Dedifferentiated amniotic fluid mesenchymal stem cell (primary cell): ENCODE data around the gene PCBP4.

Experiments
- DNase-seq: peaks from one replicate; pipeline ENCODE4 v3.0.0-alpha.2; 2016; ENCODE audit errors: extremely low spot score

Gene PCBP4

DNA sequence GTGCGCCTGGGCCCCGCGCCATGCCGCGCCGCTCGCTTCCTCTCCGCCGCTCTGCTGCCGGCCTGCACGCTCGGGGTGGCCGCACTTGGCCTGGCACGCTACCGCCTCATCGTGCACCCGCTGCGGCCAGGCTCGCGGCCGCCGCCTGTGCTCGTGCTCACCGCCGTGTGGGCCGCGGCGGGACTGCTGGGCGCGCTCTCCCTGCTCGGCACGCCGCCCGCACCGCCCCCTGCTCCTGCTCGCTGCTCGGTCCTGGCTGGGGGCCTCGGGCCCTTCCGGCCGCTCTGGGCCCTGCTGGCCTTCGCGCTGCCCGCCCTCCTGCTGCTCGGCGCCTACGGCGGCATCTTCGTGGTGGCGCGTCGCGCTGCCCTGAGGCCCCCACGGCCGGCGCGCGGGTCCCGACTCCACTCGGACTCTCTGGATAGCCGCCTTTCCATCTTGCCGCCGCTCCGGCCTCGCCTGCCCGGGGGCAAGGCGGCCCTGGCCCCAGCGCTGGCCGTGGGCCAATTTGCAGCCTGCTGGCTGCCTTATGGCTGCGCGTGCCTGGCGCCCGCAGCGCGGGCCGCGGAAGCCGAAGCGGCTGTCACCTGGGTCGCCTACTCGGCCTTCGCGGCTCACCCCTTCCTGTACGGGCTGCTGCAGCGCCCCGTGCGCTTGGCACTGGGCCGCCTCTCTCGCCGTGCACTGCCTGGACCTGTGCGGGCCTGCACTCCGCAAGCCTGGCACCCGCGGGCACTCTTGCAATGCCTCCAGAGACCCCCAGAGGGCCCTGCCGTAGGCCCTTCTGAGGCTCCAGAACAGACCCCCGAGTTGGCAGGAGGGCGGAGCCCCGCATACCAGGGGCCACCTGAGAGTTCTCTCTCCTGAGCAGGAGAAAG is 11.1 kb downstream of the PCBP4 start:
- DNase-seq = no peak

DNA sequence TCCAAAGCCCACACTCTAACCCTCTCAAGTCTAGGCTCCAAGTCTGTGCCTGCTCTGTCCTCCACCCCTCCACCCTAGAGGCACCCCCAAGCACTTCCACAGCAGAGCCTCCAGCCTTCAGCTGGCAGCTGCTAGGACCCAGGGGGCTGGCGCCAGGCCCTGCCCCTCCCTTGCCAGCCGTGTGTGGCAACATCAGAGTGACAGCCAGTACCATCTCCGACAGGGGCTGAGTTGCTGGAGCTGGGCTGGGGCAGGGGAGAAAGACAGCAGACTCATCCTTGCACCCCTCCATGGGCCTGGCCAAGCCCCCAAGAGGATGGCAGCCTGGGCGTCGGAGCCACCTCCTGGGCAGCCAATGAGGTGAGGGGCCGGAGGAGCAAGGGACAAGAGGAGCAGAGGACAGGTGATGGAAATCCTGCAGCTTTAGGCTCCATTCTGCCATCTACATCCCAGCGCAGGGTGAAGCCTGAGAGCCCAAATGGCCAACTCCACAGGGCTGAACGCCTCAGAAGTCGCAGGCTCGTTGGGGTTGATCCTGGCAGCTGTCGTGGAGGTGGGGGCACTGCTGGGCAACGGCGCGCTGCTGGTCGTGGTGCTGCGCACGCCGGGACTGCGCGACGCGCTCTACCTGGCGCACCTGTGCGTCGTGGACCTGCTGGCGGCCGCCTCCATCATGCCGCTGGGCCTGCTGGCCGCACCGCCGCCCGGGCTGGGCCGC is 11.9 kb downstream of the PCBP4 start, which contains the start of gene GPR62:
GPR62 (plus strand) TSS at position 207 of the 718 bp plus-strand sequence; CDS start at position 479, 272 bp downstream.
- DNase-seq = no peak

DNA sequence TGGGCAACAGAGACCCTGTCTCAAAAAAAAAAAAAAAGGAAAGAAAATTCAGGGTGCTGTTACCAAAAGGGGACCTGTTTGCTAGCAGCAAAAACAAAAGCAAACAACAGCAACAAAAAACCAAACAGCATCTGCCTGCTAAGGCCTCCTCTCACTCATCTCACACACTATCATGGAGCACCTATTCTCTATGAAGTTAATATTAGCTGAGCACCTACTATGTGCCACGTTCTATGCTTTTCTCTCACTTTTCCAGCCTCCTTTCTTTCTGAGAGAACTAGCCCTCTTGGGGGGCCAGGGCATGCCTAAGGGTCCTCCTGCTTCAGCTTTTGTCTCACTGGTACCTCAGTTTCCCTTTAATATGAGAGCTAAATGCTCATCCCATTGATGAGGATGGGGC is 12.5 kb downstream of the PCBP4 start:
- no peak for DNase-seq

DNA sequence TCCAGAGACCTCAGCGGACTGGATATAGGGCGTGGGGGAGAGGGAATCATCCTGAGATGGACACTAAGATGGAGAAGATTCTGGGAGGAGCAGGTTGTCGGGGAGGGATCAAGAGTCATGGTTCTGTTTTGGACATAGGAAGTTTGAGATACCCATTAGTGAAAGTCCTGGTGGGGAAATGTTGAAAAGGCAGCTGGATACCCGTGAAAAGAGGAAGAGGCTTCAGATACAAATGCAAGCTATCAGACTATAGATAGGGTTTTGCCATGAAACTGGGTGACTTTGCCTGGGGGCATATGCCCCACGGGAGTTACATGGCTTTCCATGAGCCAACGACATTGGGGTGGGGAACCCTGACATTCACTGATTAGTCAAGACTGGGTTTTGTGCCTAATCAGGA is 13.1 kb downstream of the PCBP4 start:
- no peak for DNase-seq

DNA sequence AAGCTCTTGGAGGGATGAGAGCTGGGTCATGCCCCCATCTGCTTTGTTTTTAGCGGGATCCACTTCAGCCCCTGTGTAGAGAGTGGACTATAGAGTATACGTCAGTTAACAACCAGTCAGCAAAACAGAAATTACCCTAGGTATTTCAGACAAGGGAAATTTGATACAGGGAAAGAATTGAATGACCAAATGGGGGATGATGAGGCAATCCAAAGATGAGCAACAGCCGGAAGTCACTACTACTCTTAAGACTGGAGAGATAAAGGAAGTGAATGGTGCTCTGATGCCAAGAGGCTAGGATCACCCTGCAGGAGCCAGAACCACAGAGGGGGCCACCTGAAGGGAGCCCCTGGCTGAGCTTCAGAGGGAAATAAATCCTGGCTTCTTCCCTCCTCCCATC is 13.8 kb downstream of the PCBP4 start:
- DNase-seq = peak; percentile 40

DNA sequence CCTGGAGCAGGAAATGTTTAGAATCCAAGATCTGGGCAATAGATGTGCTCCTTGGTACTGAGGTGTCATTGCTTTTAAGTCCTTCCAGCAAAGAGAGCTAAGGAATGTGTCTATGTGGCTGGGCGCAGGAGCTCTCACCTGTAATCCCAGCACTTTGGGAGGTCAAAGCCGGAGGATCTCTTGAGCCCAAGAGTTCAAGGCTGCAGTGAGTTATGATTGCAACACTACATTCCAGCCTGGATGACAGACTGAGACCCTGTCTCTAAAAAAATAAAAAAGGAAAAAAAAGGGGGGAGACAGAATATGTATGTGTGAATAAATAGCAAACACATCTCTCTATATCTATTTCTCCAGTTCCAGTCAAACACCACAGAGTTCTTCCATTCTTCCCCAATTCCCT is 16.4 kb downstream of the PCBP4 start:
- no peak for DNase-seq

DNA sequence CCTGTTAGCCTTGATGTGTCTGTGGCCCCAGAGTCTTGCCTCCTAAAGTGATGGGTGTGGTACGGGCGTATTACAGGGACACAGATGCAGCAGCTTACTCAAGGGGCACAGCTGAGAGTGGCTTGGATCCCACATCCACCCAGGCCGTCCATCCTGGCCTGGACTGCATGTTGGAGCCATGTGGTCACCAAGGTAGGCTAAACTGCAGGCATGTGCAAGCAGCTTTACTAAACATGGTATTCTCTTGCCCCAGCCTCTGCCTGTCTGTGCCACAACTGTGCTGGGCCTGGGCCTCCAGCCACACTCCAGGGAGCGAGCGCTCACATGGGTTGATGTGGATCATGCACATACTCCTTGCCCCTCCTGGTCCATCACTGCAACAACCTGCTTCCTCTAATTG is 18.1 kb downstream of the PCBP4 start:
- no peak for DNase-seq

DNA sequence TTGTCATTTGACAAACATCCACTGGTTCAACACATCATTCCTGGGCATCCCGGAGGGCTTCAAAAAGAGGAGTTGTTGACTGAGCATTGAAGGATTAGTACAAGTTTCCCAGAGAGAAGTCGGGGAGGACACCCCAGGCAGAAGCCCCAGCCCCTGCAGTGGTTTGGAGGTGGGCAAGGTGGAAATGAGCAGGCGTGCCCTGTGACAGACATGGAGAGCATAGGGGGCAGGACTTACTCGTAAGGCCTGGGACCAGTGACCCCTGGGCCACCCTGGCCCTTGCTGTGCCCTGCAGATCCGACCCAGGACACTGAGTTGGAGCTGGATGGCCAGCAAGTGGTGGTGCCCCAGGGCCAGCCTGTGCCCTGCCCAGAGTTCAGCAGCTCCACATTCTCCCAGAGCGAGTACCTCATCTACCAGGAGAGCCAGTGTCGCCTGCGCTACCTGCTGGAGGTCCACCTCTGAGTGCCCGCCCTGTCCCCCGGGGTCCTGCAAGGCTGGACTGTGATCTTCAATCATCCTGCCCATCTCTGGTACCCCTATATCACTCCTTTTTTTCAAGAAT is 19.2 kb downstream of the PCBP4 start:
- no peak for DNase-seq

DNA sequence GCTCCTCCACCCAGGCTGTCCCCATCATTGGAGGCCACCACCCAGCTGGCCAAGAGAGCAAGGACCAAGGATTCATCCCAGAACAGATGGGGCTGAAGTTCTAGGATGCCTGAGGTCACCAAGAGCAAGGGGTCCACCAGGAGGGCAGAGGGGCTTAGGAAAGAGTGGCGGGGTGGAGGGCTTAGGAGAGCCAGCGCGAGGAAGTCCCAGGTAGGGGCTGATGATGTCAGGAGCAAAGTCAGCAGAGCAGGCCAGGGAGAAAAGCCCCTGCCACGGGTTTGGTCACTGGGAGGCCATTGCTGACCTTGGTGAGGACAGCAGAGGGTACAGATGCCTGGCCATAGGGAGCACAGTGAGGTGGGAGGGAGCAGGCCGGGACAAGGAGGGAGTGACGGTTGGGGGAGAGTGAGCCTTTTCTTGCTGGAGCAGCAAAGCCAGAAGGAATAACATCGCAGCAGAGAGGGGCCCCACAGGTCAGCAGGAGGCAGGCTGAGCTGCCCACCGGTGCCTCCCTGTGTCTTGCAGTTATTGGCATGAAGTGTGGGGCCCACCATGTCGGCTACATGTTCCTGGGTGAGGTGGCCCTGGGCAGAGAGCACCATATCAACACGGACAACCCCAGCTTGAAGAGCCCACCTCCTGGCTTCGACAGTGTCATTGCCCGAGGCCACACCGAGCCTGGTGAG is 19.9 kb downstream of the PCBP4 start:
- no peak for DNase-seq

DNA sequence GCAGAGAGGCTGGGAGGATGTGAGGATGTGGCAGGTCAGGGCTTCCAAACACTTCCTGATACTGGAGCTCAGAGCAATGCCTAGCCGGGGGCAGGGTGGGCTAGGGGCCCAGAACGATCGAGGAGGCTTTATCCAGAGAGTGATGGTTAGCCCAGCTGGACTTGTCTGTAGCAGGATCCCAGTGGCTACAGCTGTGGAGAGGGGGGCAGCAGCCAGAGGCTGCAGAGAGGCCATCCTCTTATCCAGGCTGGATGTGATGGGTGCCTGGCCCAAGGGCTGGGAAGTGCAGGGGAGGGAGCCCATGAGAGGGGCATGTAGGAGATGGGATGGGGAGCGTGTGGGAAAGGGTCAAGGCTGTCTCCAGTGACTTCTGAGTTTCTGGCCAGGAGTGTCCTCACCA is 20.5 kb downstream of the PCBP4 start:
- DNase-seq = no peak

DNA sequence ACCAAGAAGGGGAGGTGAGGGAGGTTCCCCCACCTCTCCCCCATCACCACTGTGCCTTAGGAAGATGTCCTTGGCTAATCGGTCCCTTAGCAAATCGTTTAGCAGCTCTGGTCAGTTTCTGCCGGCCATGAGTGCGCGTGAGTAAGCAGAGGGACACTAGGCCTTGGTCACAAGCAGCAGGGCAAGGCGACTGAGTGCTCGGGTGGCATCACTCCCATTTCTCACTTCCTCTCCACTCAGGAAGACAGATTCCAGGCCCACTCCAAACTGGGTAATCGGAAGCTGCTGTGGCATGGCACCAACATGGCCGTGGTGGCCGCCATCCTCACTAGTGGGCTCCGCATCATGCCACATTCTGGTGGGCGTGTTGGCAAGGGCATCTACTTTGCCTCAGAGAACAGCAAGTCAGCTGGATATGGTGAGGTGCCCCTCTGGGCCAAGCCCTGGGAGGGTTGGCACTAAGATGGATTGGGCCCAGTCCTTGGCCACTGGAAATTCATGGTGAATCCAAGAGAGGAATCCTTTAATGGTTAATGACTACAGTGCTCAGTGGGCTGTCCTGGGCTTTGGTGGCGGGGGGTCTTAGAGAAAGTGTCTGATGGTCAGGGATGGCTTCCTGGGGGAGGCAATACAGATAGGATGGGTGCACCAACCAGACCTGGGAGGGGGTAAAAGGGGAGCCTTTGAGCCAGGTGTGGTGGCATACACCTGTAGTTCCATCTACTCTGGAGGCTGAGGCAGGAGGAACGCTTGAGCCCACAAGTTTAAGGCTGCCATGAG is 21.1 kb downstream of the PCBP4 start:
- no peak for DNase-seq

DNA sequence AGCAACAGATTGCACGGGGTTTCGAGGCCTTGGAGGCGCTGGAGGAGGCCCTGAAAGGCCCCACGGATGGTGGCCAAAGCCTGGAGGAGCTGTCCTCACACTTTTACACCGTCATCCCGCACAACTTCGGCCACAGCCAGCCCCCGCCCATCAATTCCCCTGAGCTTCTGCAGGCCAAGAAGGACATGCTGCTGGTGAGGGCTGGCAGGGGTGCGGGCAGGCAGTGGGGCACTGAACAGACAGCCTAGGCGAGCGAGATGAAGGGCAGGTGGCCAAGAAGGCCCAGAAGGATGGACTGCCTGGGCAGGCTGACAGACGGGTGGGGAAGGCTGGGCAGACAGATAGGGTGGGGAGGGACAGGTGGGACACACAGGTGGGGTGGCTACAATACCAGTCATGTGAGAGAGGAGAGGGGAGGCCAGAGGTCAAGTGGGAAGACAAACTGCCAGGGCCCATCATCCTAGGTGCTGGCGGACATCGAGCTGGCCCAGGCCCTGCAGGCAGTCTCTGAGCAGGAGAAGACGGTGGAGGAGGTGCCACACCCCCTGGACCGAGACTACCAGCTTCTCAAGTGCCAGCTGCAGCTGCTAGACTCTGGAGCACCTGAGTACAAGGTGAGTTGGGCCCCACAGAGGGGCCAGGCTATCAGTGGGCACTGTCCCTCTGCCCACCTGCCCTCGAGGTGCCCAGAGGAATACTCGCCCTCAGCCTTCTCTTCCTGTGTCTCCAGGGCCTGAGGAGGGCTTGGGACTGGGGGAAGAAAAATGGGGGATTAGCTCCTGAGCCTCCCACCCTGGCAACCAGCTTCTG is 22.0 kb downstream of the PCBP4 start:
- no peak for DNase-seq

DNA sequence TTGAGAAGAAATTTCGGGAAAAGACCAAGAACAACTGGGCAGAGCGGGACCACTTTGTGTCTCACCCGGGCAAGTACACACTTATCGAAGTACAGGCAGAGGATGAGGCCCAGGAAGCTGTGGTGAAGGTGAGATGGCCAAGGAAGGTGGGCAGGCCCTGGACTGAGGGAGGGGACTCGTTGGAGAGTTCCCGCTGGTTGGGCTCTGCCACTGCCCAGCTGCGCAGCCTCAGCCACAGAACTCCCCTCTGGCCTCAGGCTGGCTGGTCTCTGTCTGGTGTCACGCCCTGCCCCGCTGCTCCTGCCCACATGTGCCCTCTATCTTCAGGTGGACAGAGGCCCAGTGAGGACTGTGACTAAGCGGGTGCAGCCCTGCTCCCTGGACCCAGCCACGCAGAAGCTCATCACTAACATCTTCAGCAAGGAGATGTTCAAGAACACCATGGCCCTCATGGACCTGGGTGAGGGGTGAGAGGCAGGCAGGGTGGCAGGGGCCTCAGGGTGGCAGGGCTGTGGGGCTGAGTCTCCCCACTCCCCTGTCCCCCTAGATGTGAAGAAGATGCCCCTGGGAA is 22.7 kb downstream of the PCBP4 start:
- no peak for DNase-seq

DNA sequence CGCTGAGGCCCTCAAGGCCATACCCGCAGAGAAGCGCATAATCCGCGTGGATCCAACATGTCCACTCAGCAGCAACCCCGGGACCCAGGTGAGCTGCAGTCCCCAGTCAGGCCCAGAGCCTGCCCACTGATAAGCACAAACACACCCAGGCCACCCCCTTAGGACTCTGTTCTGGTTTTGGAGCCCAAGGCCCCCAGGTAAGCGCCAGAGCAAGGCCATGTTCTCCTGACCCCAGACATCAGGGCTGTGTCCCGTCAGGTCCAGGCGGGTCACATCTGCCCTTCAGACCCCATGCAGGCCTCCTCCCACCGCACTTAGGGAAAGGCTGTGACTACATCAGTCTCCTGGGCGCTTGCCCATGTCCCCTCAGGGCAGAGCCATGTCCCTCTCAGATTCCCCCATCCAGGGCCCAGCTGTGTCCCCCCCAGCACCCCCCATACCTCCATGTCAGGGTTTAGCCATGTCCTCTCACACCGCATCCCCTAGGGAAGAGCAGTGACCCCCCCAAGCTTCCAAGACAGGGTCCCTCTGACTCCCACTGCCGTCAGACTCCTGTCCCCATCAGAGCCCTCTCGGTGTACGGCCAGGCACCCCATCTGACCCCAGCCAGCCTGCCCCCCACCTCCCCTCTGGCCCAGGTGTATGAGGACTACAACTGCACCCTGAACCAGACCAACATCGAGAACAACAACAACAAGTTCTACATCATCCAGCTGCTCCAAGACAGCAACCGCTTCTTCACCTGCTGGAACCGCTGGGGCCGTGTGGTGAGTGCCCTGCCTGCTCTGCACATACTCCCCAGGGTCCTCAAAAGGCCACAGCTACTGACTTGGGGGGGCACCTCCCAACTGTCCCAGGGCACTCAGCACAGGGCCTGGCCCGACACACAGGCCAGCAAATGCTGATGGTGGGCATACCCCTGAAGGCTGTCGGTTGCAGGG is 23.5 kb downstream of the PCBP4 start:
- DNase-seq = no peak

DNA sequence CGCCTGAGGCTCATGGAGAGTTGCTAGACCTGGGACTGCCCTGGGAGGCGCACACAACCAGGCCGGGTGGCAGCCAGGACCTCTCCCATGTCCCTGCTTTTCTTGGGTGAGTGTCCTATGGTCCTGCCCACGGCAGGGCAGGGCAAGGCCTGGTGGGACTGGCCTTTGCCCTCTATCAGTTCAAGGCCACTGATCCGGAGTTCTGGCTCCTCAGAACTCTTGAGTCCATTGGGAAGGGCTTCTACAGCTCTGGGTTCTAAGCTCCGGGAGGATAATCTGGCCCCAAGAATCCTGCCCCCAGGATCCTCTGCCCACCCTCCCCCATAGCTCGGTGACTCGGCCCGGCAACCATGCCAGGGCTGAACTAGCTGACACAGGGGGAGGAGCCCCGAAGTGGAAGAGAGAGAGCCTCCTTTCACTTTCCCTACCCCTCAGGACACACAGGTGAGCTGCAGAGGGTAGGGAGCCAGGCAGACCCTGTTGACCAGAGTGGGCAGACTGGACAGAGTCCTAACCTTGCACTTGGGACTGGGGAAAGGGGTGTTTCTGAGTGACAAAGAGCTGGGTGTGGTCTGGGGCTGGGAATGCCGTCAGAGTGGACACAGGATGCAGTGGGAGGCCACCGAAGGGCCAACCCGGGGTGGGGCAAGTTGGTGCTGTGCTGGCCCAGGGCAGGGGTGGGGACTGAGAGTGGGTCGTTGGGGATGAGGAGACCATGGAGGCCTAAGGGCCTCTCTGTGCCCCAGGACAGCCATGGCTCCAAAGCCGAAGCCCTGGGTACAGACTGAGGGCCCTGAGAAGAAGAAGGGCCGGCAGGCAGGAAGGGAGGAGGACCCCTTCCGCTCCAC is 24.4 kb downstream of the PCBP4 start:
- no peak for DNase-seq

DNA sequence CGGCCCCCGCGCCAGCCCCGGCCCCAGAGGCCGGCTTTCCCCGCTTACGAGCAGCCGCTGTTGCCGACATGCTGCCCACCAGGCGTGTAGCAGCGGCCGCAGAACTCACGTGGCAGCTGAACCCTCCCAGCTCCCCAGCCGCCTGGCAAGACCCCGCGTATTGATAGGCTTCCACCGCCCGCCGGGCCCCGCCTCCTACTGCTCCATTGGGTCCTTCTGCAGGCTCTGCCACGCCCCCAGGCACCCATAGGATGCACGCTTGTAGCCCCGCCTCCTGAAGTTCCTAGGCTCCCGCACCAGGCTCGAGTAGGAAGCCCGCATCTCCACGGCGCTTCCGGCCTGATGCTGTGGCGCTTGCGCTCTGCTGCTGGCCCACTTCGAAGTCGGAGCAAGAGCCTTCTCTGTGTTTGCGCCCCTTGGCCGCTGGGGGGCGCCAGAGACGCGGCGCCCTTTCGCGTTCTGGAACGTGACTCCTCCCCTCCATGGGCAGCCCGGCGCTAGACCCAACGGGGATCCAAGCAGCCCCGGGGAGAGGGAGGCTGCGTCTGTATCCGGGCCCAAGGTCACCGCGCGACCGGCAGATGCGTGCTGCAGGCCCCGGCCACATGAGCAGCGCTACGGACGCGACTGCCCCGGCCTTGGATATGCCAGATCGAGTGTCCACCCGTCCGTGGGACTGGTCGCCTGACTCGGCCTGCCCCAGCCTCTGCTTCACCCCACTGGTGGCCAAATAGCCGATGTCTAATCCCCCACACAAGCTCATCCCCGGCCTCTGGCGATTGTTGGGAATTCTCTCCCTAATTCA is 25.3 kb downstream of the PCBP4 start, which contains the start of the genes PARP3 and RRP9:
PARP3 (plus strand) TSS at position 566 of the 805 bp plus-strand sequence. CDS start 993 bp downstream, outside the sequence.
RRP9 (minus strand) TSS at position 107 of the 805 bp plus-strand sequence; CDS start at position 70, 37 bp downstream.
- DNase-seq = peak; percentile 100

DNA sequence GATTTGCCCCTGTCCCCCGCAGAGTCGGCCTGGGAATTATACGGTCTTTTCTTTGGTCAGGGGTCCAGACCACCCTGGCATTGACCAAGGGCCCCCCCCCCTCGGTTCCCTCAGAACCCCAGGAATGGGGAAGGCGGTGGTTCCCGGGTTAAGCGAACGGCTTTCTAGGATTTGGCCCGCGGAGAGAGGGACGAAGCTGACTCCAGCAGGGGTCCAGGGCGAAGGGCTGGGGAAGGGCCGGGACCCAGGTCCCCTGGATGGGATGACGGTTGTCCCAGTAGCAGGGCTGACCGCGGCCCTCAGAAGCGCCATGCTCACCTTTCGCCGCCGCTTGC is 25.8 kb downstream of the PCBP4 start:
- DNase-seq = no peak
